Measurements from ENCODE around the gene TTL. TPM values are rescaled to one million over a fixed set of nuclear protein-coding genes. Genes with fewer than 3 reads are reported as not detected.

The TTL gene
- total RNA-seq, 1 experiment from 2014 or later, result 58.9 TPM

DNA sequence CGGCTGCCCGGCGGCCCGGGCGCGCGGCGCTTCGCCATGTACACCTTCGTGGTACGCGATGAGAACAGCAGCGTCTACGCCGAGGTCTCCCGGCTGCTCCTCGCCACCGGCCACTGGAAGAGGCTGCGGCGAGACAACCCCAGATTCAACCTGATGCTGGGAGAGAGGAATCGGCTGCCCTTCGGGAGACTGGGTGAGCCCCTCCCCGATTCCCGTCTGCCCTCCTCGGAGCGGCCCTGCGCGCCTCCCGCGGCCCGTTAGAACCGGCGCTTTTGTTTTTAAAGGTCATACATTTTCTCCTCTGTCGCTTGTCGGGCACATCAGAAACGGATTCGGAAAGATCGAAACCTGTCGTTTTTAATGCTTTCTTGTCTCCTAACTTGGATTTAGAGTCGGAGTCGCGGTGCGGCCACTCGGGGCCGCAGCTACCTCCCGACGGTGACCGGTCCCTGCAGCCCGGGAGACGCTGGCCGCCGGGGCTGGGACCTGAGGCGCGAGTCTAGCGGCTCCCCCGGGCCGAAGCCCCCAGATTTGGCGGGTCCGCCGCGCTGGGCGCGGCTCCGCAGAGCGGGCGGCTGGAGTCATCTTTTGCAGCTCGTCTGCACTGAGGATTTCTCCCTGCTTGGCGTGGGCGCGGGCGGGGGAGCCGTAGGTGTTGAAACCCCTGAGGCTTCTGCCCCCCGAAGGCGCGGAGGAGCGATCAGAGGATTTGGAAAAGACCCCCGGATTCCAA is 519 bp downstream of the TTL start:
- Histone ChIP-seq H3K4ac (ENCODE audit: low read depth, low read length) (no peak overlapping the region; the same call in 1 of the 2 replicates), H3K9me3 (ENCODE audit: control insufficient read depth, low read depth, low read length) (no peaks in the 10 kb centered on the region), H3K27me3 (ENCODE audit: insufficient read depth, low read length) (no peaks in the 10 kb centered on the region; the same call in 1 of the 2 replicates), H3T11ph (ENCODE audit: low read length) (no peak overlapping the region), H2BK5ac (ENCODE audit: insufficient read length, low read length) (no peak overlapping the region), H2BK12ac (ENCODE audit: insufficient read length, low read depth, low read length) (no peak overlapping the region), H2AK5ac (ENCODE audit: insufficient read length, low read length) (no peak overlapping the region), H3K79me1 (ENCODE audit: insufficient read depth, low read depth, low read length, poor library complexity, severe bottlenecking) (no peaks in the 10 kb centered on the region), H3K4me2 (ENCODE audit: insufficient read depth, insufficient read length, low read length) (peak overlapping the region; percentile 100), H3K79me2 (ENCODE audit: insufficient read depth, low read length) (peaks cover 6% of the 10 kb centered on the region; the same call in 1 of the 2 replicates), H3K27ac (ENCODE audit: insufficient read length, low read depth, low read length) (no peak overlapping the region), H2AFZ (ENCODE audit: low read length) (no peak overlapping the region), H4K20me1 (ENCODE audit: control insufficient read depth, insufficient read depth, insufficient read length) (no peaks in the 10 kb centered on the region), H2BK20ac (ENCODE audit: low read depth, low read length, poor library complexity, severe bottlenecking) (no peak overlapping the region), H3K23ac (ENCODE audit: insufficient read length, low read depth, low read length) (no peak overlapping the region), H3K9ac (ENCODE audit: extremely low read depth, insufficient read length, low read length) (peak overlapping the region; percentile 84), H3K23me2 (ENCODE audit: insufficient read length, low read depth, low read length, poor library complexity, severe bottlenecking) (peaks cover 24% of the 10 kb centered on the region), H4K5ac (ENCODE audit: insufficient read length, low read depth, low read length) (no peak overlapping the region), H3K14ac (ENCODE audit: insufficient read depth, low read length) (peak overlapping the region; percentile 56), H3K56ac (ENCODE audit: insufficient read length, low read depth, low read length) (no peak overlapping the region), H3K18ac (ENCODE audit: insufficient read length, low read depth, low read length) (peak overlapping the region; percentile 57), H3K4me1 (ENCODE audit: insufficient read depth, low read length) (no peaks in the 10 kb centered on the region; the same call in 1 of the 2 replicates), H4K8ac (replicated peaks; ENCODE audit: insufficient read length, low read depth, low read length) (peak overlapping the region; percentile 89), H4K91ac (ENCODE audit: insufficient read length, low read depth, low read length) (no peak overlapping the region), H2BK15ac (ENCODE audit: low read depth, low read length) (no peak overlapping the region), H2BK120ac (ENCODE audit: low read depth, low read length, poor library complexity, severe bottlenecking) (no peak overlapping the region)
- Mint-ChIP-seq H3K9me3 (no peaks in the 10 kb centered on the region; a peak in 1 of 5 replicates), H3K36me3 (ENCODE audit: insufficient read depth in 1 of 3, low read depth in 3 of 3) (peaks cover 11 to 30% (median 20%) of the 10 kb centered on the region in 3 experiments), H3K27me3 (ENCODE audit: low read depth) (peaks cover 15% of the 10 kb centered on the region), H3K4me3 (peak overlapping the region; percentile 93 to 97), H3K27ac (peak overlapping the region in 2 of 3 experiments; percentile 84 to 90; a peak in 4 of 7 replicates), H3K4me1 (peaks cover 18 to 21% of the 10 kb centered on the region in 2 experiments)
- TF ChIP-seq, protein P1, sequence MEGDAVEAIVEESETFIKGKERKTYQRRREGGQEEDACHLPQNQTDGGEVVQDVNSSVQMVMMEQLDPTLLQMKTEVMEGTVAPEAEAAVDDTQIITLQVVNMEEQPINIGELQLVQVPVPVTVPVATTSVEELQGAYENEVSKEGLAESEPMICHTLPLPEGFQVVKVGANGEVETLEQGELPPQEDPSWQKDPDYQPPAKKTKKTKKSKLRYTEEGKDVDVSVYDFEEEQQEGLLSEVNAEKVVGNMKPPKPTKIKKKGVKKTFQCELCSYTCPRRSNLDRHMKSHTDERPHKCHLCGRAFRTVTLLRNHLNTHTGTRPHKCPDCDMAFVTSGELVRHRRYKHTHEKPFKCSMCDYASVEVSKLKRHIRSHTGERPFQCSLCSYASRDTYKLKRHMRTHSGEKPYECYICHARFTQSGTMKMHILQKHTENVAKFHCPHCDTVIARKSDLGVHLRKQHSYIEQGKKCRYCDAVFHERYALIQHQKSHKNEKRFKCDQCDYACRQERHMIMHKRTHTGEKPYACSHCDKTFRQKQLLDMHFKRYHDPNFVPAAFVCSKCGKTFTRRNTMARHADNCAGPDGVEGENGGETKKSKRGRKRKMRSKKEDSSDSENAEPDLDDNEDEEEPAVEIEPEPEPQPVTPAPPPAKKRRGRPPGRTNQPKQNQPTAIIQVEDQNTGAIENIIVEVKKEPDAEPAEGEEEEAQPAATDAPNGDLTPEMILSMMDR (conservative IDR thresholded peaks at IDR 0.05), result no peak
- DNase-seq, result peak; percentile 38
- WGBS (ENCODE audit: extremely low coverage, insufficient read length, low lambda C conversion rate), result no CpG with 5 or more reads among the region's 77 CpGs

All from H9 (cell line).